Uterus (tissue), 2 donors: Measurements from ENCODE around the gene PCID2.

Source experiments
- CTCF ChIP-seq, 4 experiments: fragments of 200-600 bp in 2 of 4; fragments of 450-650 bp in 2 of 4; sonication (generic) in 2 of 4; IDR thresholded peaks; one replicate each; pipeline ENCODE4 v1.5.1; 2016 to 2019; ENCODE audit warnings: antibody characterized with exemption in 4 of 4, mild to moderate bottlenecking in 2 of 4, moderate library complexity in 1 of 4
- POLR2A ChIP-seq, 2 donors: fragments of 450-650 bp; IDR thresholded peaks; one replicate each; pipeline ENCODE4 v1.6.1; 2016; ENCODE audit warnings: antibody characterized with exemption in 2 of 2, mild to moderate bottlenecking in 1 of 2, moderate library complexity in 1 of 2

- TF ChIP-seq CTCF (IDR thresholded peaks at IDR 0.05) (no peak), POLR2A (IDR thresholded peaks at IDR 0.05) (no peak)
Observed at GRCh38 chr13:113152984-113153809, 55.3 kb downstream of the PCID2 start.
